Gastroesophageal sphincter (tissue), 3 donors: ENCODE results near the gene DSCAML1.

Source experiments
- POLR2AphosphoS5 ChIP-seq: sonication (generic); formaldehyde crosslinking; IDR thresholded peaks from one replicate; pipeline ENCODE4 v1.6.1; 2017; ENCODE audit warnings: antibody characterized with exemption
- TF ChIP-seq, protein P1 (sequence below), 4 experiments: fragments of 200-600 bp in 2 of 4; fragments of 450-650 bp in 2 of 4; sonication (generic) in 1 of 4; IDR thresholded peaks; one replicate each; pipeline ENCODE4 v1.5.1; 2017 to 2019; ENCODE audit warnings: antibody characterized with exemption in 4 of 4, mild to moderate bottlenecking in 2 of 4, moderate library complexity in 2 of 4

DNA sequence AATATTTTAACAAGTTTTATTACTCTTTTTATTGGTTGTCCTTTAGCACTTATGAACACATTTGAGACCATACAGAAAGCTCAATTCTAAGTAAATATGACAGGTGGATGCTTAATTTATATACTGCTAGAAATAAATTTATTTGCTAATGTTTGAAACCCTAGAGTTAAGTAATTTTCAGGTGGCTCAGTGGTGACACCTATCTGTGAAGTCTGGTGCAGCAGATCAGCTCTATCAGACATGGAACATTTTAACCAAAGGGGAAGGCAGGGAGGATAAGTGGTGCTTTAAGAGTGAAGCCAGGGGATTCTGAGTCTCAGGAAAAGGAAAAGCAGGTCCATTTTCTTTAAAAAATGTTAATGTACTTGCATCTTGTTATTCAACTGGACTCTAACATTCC lies 175.8 kb downstream of the DSCAML1 start:
- TF ChIP-seq, protein P1, sequence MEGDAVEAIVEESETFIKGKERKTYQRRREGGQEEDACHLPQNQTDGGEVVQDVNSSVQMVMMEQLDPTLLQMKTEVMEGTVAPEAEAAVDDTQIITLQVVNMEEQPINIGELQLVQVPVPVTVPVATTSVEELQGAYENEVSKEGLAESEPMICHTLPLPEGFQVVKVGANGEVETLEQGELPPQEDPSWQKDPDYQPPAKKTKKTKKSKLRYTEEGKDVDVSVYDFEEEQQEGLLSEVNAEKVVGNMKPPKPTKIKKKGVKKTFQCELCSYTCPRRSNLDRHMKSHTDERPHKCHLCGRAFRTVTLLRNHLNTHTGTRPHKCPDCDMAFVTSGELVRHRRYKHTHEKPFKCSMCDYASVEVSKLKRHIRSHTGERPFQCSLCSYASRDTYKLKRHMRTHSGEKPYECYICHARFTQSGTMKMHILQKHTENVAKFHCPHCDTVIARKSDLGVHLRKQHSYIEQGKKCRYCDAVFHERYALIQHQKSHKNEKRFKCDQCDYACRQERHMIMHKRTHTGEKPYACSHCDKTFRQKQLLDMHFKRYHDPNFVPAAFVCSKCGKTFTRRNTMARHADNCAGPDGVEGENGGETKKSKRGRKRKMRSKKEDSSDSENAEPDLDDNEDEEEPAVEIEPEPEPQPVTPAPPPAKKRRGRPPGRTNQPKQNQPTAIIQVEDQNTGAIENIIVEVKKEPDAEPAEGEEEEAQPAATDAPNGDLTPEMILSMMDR (IDR thresholded peaks at IDR 0.05), result no peak
- TF ChIP-seq POLR2AphosphoS5, result no peak
